A549 (cell line): ENCODE results near the gene GNG7. TPM values are rescaled to one million over a fixed set of nuclear protein-coding genes. Genes with fewer than 3 reads are reported as not detected.

ENCODE experiments used
- ATAC-seq, 2 experiments: fragments of 200-7000 bp in 1 of 2; fragments of >200 bp in 1 of 2; cut with Nextera tagmentation in 1 of 2; cut with Tn5 transposase in 1 of 2; 3 replicates each; pipeline versions ENCODE4 v1.8.0 to v1.9.1; 2018 to 2020; ENCODE audit warnings: mild to moderate bottlenecking in 1 of 2, moderate library complexity in 1 of 2
- CTCF ChIA-PET: fragments of 300-600 bp; sonication (Branson Sonifier 250); formaldehyde crosslinking; extraction: SDS; loops from one replicate; lab custom pipeline; 2021; ENCODE audit warnings: antibody characterized with exemption, inconsistent platforms; lab: Yijun Ruan, JAX
- POLR2A ChIA-PET: fragments of 350-600 bp; formaldehyde crosslinking; extraction: SDS; loops from one replicate; lab custom pipeline; 2021; ENCODE audit warnings: antibody characterized with exemption, inconsistent platforms; lab: Yijun Ruan, JAX
- DNase-seq, 2 experiments: peaks; one replicate each; pipeline versions ENCODE4 v3.0.0 to v3.0.0-alpha.2; 2011 to 2016; ENCODE audit warnings: low read depth in 1 of 2, low spot score in 1 of 2
- FAIRE-seq: peaks from 2 replicates; lab custom pipeline; 2011; peaks lifted over from hg19 to GRCh38; lab: Jason Lieb, UNC
- H3K27ac ChIP-seq, 2 experiments: fragments of >200 bp; sonication (Bioruptor Twin); formaldehyde crosslinking; 3 replicates each; pipeline ENCODE4 v1.5.1; 2016 to 2017
- H3K4me1 ChIP-seq: fragments of >200 bp; sonication (Bioruptor Twin); formaldehyde crosslinking; 3 replicates; pipeline ENCODE4 v1.6.1; 2016
- H3K4me2 ChIP-seq: fragments of >200 bp; sonication (Bioruptor Twin); formaldehyde crosslinking; 3 replicates; pipeline ENCODE4 v1.6.1; 2016
- H3K4me3 ChIP-seq: fragments of >200 bp; sonication (Bioruptor Twin); formaldehyde crosslinking; 3 replicates; pipeline ENCODE4 v1.5.1; 2016
- H3K9me3 ChIP-seq: fragments of >200 bp; sonication (Bioruptor Twin); formaldehyde crosslinking; 3 replicates; pipeline ENCODE4 v1.6.1; 2016
- BCL3 ChIP-seq: fragments of >200 bp; sonication (Bioruptor Twin); formaldehyde crosslinking; IDR thresholded peaks from 3 replicates; pipeline ENCODE4 v1.6.1; 2016
- CBX8 ChIP-seq: fragments of 200-600 bp; sonication (generic); IDR thresholded peaks from 2 replicates; pipeline ENCODE4 v1.6.1; 2016
- CHD2 ChIP-seq: fragments of 150-350 bp; IDR thresholded peaks from 2 replicates; pipeline ENCODE4 v1.6.1; 2014; ENCODE audit warnings: low read length; ENCODE audit not compliant: partially characterized antibody
- EHF ChIP-seq: fragments of 250-450 bp; sonication (Bioruptor Pico); IDR thresholded peaks from 2 replicates; pipeline ENCODE4 v1.5.0; 2020; ENCODE audit warnings: mild to moderate bottlenecking
- ELK1 ChIP-seq: fragments of 150-350 bp; IDR thresholded peaks from 2 replicates; pipeline ENCODE4 v1.6.1; 2014; ENCODE audit warnings: low read depth, mild to moderate bottlenecking, low read length
- EP300 ChIP-seq, 2 experiments: fragments of >200 bp; sonication (Bioruptor Twin); formaldehyde crosslinking; IDR thresholded peaks; 2 replicates in 1 of 2; 3 replicates in 1 of 2; pipeline ENCODE4 v1.6.1; 2016 to 2017
- FOSB ChIP-seq: fragments of 250-450 bp; sonication (Bioruptor Pico); IDR thresholded peaks from 2 replicates; pipeline ENCODE4 v1.5.0; 2020; ENCODE audit warnings: mild to moderate bottlenecking, moderate library complexity
- FOXS1 ChIP-seq: fragments of 250-450 bp; sonication (Bioruptor Pico); IDR thresholded peaks from 2 replicates; pipeline ENCODE4 v1.5.0; 2020; ENCODE audit warnings: mild to moderate bottlenecking, moderate library complexity
- HDAC2 ChIP-seq: fragments of 200-600 bp; sonication (generic); IDR thresholded peaks from 2 replicates; pipeline ENCODE4 v1.6.1; 2016
- HEYL ChIP-seq: fragments of 250-450 bp; sonication (Bioruptor Pico); IDR thresholded peaks from 2 replicates; pipeline ENCODE4 v1.8.0; 2021; ENCODE audit warnings: mild to moderate bottlenecking, moderate library complexity
- JUNB ChIP-seq: fragments of >200 bp; sonication (Bioruptor Twin); formaldehyde crosslinking; IDR thresholded peaks from 2 replicates; pipeline ENCODE4 v1.6.1; 2016
- KDM5A ChIP-seq: fragments of 200-600 bp; sonication (generic); IDR thresholded peaks from 2 replicates; pipeline ENCODE4 v1.6.1; 2016; ENCODE audit warnings: antibody characterized with exemption, mild to moderate bottlenecking
- MAFK ChIP-seq: fragments of 450-650 bp; IDR thresholded peaks from 2 replicates; pipeline ENCODE4 v1.6.1; 2014; ENCODE audit not compliant: partially characterized antibody
- MAZ ChIP-seq: fragments of 150-350 bp; IDR thresholded peaks from 2 replicates; pipeline ENCODE4 v1.6.1; 2014; ENCODE audit warnings: antibody characterized with exemption, low read depth, low read length, borderline replicate concordance
- MYC ChIP-seq: IDR thresholded peaks from 2 replicates; pipeline ENCODE4 v1.6.1; 2012; ENCODE audit warnings: mild to moderate bottlenecking, inconsistent platforms, low read length, improper control_type of control experiment, borderline replicate concordance
- NFE2L2 ChIP-seq: fragments of 150-350 bp; conservative IDR thresholded peaks from 2 replicates; pipeline ENCODE4 v1.6.1; 2014; ENCODE audit warnings: low read length
- NR3C1 ChIP-seq: fragments of >200 bp; sonication (Bioruptor Twin); formaldehyde crosslinking; IDR thresholded peaks from 3 replicates; pipeline ENCODE4 v1.6.1; 2017
- PBX3 ChIP-seq: IDR thresholded peaks from 2 replicates; pipeline ENCODE4 v1.6.1; 2012
- POLR2A ChIP-seq: IDR thresholded peaks from 2 replicates; pipeline ENCODE4 v1.6.1; 2012; ENCODE audit warnings: mild to moderate bottlenecking, low read length
- POLR2AphosphoS2 ChIP-seq: conservative IDR thresholded peaks from 2 replicates; pipeline ENCODE4 v1.6.1; 2012; ENCODE audit warnings: low read length, improper control_type of control experiment, inconsistent platforms
- RAD21 ChIP-seq, 2 experiments: fragments of >200 bp in 1 of 2; sonication (Bioruptor Twin) in 1 of 2; formaldehyde crosslinking in 1 of 2; IDR thresholded peaks in 1 of 2; conservative IDR thresholded peaks in 1 of 2; 2 replicates in 1 of 2; 3 replicates in 1 of 2; pipeline ENCODE4 v1.6.1; 2012 to 2018; ENCODE audit warnings: inconsistent platforms in 1 of 2
- RARB ChIP-seq: fragments of 250-450 bp; sonication (Bioruptor Pico); IDR thresholded peaks from 2 replicates; pipeline ENCODE4 v1.8.0; 2021; ENCODE audit warnings: mild to moderate bottlenecking, moderate library complexity
- RCOR1 ChIP-seq: fragments of 150-350 bp; IDR thresholded peaks from 2 replicates; pipeline ENCODE4 v1.6.1; 2014; ENCODE audit warnings: antibody characterized with exemption, low read length, low read depth
- SREBF2 ChIP-seq: fragments of 450-650 bp; IDR thresholded peaks from 2 replicates; pipeline ENCODE4 v1.6.1; 2014; ENCODE audit warnings: mild to moderate bottlenecking, moderate library complexity
- TFCP2L1 ChIP-seq: fragments of 250-450 bp; sonication (Bioruptor Pico); IDR thresholded peaks from 2 replicates; pipeline ENCODE4 v1.5.0; 2021; ENCODE audit warnings: mild to moderate bottlenecking
- TP53 ChIP-seq: fragments of 250-450 bp; sonication (Bioruptor Pico); IDR thresholded peaks from 2 replicates; pipeline ENCODE4 v1.5.0; 2021; ENCODE audit warnings: mild to moderate bottlenecking, moderate library complexity
- ZFP36 ChIP-seq: fragments of 450-650 bp; IDR thresholded peaks from 2 replicates; pipeline ENCODE4 v1.6.1; 2014; ENCODE audit warnings: borderline replicate concordance; ENCODE audit not compliant: partially characterized antibody
- ZNF302 ChIP-seq: fragments of 250-450 bp; sonication (Bioruptor Pico); IDR thresholded peaks from 2 replicates; pipeline ENCODE4 v1.9.0; 2021; ENCODE audit warnings: inconsistent platforms, mild to moderate bottlenecking, moderate library complexity
- WGBS: methylation state at CpG from one replicate; pipeline ENCODE4 v1.1.6; 2017; ENCODE audit errors: missing lambda C conversion rate; 5-methylcytosine and 5-hydroxymethylcytosine counted together
- polyA plus RNA-seq, 4 experiments: library from polyadenylated mRNA; depleted of rRNA in 3 of 4; stranded (reverse); fragments of >200 nt; fragmentation: RNase III in 1 of 4; extraction: RNeasy Plus Mini Kit Qiagen cat#74134 plus additional on column Dnase treatment in 1 of 4; gene quantifications; 2 replicates in 3 of 4; 3 replicates in 1 of 4; pipeline ENCODE4 v1.2.3, GENCODE V29; 2011 to 2017
- TF ChIP-seq, protein P1 (sequence below): fragments of >200 bp; sonication (Bioruptor Twin); formaldehyde crosslinking; IDR thresholded peaks from 3 replicates; pipeline ENCODE4 v1.5.1; 2016
- TF ChIP-seq, protein P2 (sequence below): IDR thresholded peaks from 2 replicates; pipeline ENCODE4 v1.6.1; 2012

Gene GNG7
- polyA plus RNA-seq, 2 of the 4 experiments (the other 2 are of a cell fraction): 0.06 to 0.08 TPM

DNA sequence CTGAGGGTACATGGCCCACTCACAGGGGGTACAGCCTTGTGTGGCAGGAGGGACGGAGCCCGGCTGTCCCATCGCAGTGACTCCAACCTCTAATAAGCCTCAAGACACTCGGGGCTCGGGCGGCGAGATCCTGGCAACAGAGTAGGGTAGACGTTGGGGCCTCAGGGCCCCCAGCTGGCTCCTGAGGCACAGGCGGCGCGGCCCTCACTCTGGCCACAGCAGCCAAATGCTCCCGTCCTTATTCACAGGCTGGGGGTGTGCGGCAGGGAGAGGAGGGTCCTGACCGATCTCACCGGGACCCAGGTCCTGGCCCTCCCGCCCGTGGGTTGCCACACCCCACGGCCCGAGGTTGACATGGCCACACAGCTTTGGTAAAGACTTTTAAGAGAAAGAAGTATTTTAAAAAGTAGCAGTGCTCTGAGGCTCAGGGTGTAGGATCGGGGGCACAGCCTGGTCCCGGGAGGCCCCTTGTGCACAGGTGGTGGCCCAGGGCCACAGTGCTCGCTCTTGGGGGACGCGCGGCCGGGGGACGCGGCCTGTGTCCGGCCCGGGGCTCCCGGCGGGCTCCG, 29.7 kb upstream of the GNG7 start:
- Histone ChIP-seq H3K4me2 (no peak overlapping the region), H3K4me3 (no peak overlapping the region), H3K4me1 (no peaks in the 10 kb centered on the region), H3K27ac (no peak overlapping the region), H3K9me3 (no peaks in the 10 kb centered on the region)
- ChIA-PET CTCF (no interaction called here), POLR2A (no interaction called here)
- no peak for DNase-seq
- no peak for ATAC-seq
- no peak for FAIRE-seq
- WGBS: 91% methylated on average over 9 of the region's 33 CpGs
- TF ChIP-seq POLR2AphosphoS2 (no peak), EHF (CRISPR knock-in tag) (no peak), NFE2L2 (no peak), MAFK (no peak), NR3C1 (no peak), ZFP36 (no peak), MAZ (no peak), KDM5A (no peak), SREBF2 (no peak), MYC (no peak), HEYL (CRISPR knock-in tag) (no peak), TP53 (CRISPR knock-in tag) (no peak), RARB (CRISPR knock-in tag) (no peak)
- TF ChIP-seq, protein P1, sequence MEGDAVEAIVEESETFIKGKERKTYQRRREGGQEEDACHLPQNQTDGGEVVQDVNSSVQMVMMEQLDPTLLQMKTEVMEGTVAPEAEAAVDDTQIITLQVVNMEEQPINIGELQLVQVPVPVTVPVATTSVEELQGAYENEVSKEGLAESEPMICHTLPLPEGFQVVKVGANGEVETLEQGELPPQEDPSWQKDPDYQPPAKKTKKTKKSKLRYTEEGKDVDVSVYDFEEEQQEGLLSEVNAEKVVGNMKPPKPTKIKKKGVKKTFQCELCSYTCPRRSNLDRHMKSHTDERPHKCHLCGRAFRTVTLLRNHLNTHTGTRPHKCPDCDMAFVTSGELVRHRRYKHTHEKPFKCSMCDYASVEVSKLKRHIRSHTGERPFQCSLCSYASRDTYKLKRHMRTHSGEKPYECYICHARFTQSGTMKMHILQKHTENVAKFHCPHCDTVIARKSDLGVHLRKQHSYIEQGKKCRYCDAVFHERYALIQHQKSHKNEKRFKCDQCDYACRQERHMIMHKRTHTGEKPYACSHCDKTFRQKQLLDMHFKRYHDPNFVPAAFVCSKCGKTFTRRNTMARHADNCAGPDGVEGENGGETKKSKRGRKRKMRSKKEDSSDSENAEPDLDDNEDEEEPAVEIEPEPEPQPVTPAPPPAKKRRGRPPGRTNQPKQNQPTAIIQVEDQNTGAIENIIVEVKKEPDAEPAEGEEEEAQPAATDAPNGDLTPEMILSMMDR: no peak
- TF ChIP-seq, protein P2, sequence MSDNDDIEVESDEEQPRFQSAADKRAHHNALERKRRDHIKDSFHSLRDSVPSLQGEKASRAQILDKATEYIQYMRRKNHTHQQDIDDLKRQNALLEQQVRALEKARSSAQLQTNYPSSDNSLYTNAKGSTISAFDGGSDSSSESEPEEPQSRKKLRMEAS: no peak

DNA sequence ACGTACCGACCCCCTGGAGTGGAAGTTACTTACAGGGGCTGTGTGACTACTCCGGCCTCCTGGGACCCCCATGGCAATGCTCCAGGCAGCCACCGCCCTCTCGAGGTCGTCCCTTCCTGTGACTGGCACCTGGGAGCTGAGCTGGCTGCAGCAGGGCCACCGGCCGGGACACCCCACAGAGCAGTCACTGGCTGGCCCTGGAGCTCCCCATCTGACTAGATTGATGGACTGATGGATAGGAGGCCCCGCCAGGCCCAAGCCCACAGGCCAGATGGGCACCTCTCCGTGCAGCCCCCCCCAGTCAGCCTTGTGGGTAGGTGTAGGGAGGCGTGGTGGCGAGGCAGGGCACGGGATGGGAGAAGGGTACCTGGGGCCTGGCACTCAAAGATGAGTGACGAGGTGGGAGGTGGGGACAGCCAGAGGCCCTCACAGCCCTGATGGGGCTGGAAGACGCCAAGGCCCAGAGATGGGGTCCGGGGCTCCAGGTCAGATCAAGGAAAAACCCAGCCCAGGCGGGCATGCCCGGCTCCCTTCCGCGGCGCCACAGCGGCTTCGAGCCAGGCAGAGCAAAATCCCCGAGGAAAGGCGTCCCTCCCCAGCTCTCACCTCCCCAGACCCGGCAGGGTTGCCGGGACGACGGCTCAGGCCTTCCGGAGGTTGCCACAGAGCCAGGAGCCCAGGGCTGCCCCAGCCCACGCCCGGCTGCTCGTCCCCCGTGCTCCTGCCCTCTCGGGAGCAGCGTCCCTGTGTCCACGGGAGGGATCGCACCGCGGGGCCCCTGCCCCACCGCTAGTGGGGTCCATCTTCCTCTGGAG, 28.9 kb upstream of the GNG7 start:
- ATAC-seq (no peak), DNase-seq (no peak), FAIRE-seq (no peak)
- no peak overlapping the region for H3K27ac ChIP-seq
- no peak overlapping the region for H3K4me2 ChIP-seq
- no peaks in the 10 kb centered on the region for H3K9me3 ChIP-seq
- ChIA-PET CTCF (interaction anchor here (0.6 kb wide), 1 partner anchor 38 kb away, joined by 3 read pairs; no protein-coding TSS in a partner anchor), POLR2A (no interaction called here)
- TF ChIP-seq HDAC2 (no peak), ZNF302 (CRISPR knock-in tag) (no peak), PBX3 (no peak), TP53 (CRISPR knock-in tag) (no peak), FOXS1 (CRISPR knock-in tag) (no peak), RCOR1 (no peak), RAD21 (conservative IDR thresholded peaks at IDR 0.05 in 1 of 2, IDR thresholded peaks at IDR 0.05 in 1 of 2) (no peak), FOSB (CRISPR knock-in tag) (no peak), CHD2 (no peak), JUNB (no peak), ELK1 (no peak), EHF (CRISPR knock-in tag) (no peak), BCL3 (no peak), POLR2A (no peak), HEYL (CRISPR knock-in tag) (no peak), CBX8 (no peak), EP300 (IDR thresholded peaks at IDR 0.05) (no peak), TFCP2L1 (CRISPR knock-in tag) (no peak), SREBF2 (no peak), RARB (CRISPR knock-in tag) (no peak)
- H3K4me3 ChIP-seq: no peak overlapping the region
- no peaks in the 10 kb centered on the region for H3K4me1 ChIP-seq
- 78% methylated on average over 8 of the region's 41 CpGs for WGBS
